Measurements from ENCODE around the gene B3GNT5.

- no peak for TF ChIP-seq CTCF (IDR thresholded peaks at IDR 0.05)
- no peak for TF ChIP-seq POLR2A (IDR thresholded peaks at IDR 0.05)
These were observed 37.4 kb upstream of the B3GNT5 start for GRCh38 chr3:183215591-183216202.

Data from esophagus squamous epithelium (tissue), 4 donors.